Measurements from ENCODE around the gene SRBD1. TPM values are rescaled to one million over a fixed set of nuclear protein-coding genes. Genes with fewer than 3 reads are reported as not detected.
A peak's percentile ranks its signal among the peaks of the same experiment; 100 is the strongest.

SRBD1 gene
- total RNA-seq, 2 donors from 2014 or later: 19.0 to 22.3 TPM

- TF ChIP-seq CTCF (IDR thresholded peaks at IDR 0.05): no peak
- H3K27me3 ChIP-seq (replicated peaks; ENCODE audit: insufficient read depth): no peaks in the 10 kb centered on the region
- H3K9me3 ChIP-seq: no peaks in the 10 kb centered on the region
- H3K27ac ChIP-seq: no peak overlapping the region
- ATAC-seq (ENCODE audit: insufficient number of reproducible peaks, low FRiP score, low read depth): no peak
- H3K36me3 ChIP-seq: no peaks in the 10 kb centered on the region
- no peak overlapping the region for H3K4me3 ChIP-seq
- DNase-seq (ENCODE audit: low spot score): no peak
- peaks cover 4 to 33% of the 10 kb centered on the region in 2 donors for H3K4me1 ChIP-seq (ENCODE audit: control insufficient read depth in 1 of 2, low read depth in 2 of 2)
Measured at GRCh38 chr2:45382744-45383143, 228.3 kb downstream of the SRBD1 start.

DNA sequence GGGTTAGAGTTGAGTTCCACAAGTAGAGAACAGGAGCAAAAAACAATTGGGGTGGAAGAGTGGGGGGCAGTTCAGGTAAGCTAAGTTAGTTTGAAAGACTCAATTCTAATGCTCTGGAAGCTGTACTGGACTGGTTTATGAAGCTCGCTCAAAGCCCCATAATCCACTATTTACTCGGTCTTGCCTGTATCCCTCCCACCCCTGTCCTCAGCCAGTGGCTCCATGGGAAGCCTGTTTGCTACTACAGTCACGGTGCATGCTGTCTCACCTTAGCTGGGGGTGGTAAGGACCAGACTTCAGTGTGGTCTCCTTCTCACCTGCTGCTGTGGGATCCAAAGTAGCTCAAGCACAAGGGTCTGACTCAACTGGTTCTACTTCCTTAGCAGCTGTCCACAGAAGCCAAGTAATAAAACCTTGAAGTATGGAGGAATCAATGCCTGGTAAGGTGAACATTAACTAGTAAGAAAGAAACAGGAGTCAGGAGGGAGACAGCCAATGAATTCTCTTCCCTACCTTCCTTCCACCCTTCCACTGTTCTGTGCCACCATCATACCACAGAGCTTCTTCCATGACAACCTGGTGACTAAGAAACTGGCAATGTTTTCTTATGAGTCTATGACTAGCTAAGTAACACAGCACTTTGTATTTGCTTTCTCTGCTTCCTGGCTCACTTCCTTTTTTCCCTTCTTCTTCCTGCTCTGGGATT is 230.8 kb downstream of the SRBD1 start:
- ATAC-seq (ENCODE audit: insufficient number of reproducible peaks, low FRiP score, low read depth): no peak
- TF ChIP-seq CTCF (IDR thresholded peaks at IDR 0.05): no peak

GRCh38 chr2:45379399-45380087 is 231.5 kb downstream of the SRBD1 start:
- H3K27ac ChIP-seq: peak overlapping the region; percentile 27 to 39
- peak; percentile 50 for ATAC-seq (ENCODE audit: insufficient number of reproducible peaks, low FRiP score, low read depth)

More for the DNA sequence above, 230.8 kb downstream of the SRBD1 start:
- DNase-seq (ENCODE audit: low spot score): no peak
- no peak overlapping the region for H3K4me3 ChIP-seq
- no peaks in the 10 kb centered on the region for H3K36me3 ChIP-seq
- H3K9me3 ChIP-seq: no peaks in the 10 kb centered on the region
- H3K4me1 ChIP-seq (ENCODE audit: control insufficient read depth in 1 of 2, low read depth in 2 of 2): peaks cover 4 to 33% of the 10 kb centered on the region in 2 donors
- H3K27me3 ChIP-seq (replicated peaks; ENCODE audit: insufficient read depth): no peaks in the 10 kb centered on the region
- H3K27ac ChIP-seq: peak overlapping the region in 1 of 2 donors; percentile 27

GRCh38 chr2:45373534-45373933 is 237.5 kb downstream of the SRBD1 start:
- no peak for TF ChIP-seq CTCF (IDR thresholded peaks at IDR 0.05)
- Histone ChIP-seq H3K36me3 (no peaks in the 10 kb centered on the region), H3K4me3 (no peak overlapping the region), H3K4me1 (ENCODE audit: control insufficient read depth in 1 of 2, low read depth in 2 of 2) (peaks cover 0 to 7% of the 10 kb centered on the region in 2 donors), H3K27me3 (replicated peaks; ENCODE audit: insufficient read depth) (no peaks in the 10 kb centered on the region), H3K27ac (no peak overlapping the region), H3K9me3 (no peaks in the 10 kb centered on the region)
- ATAC-seq (ENCODE audit: insufficient number of reproducible peaks, low FRiP score, low read depth) (no peak), DNase-seq (ENCODE audit: low spot score) (no peak)

More at GRCh38 chr2:45379399-45380087, 231.5 kb downstream of the SRBD1 start:
- peaks cover 4 to 33% of the 10 kb centered on the region in 2 donors for H3K4me1 ChIP-seq (ENCODE audit: control insufficient read depth in 1 of 2, low read depth in 2 of 2)
- no peak overlapping the region for H3K4me3 ChIP-seq
- TF ChIP-seq CTCF (IDR thresholded peaks at IDR 0.05): no peak
- DNase-seq (ENCODE audit: low spot score): no peak
- H3K36me3 ChIP-seq: no peaks in the 10 kb centered on the region
- H3K9me3 ChIP-seq: no peaks in the 10 kb centered on the region
- no peaks in the 10 kb centered on the region for H3K27me3 ChIP-seq (replicated peaks; ENCODE audit: insufficient read depth)

GRCh38 chr2:45370369-45370768 is 240.7 kb downstream of the SRBD1 start:
- Histone ChIP-seq H3K27ac (no peak overlapping the region), H3K36me3 (no peaks in the 10 kb centered on the region), H3K4me1 (ENCODE audit: control insufficient read depth in 1 of 2, low read depth in 2 of 2) (peaks cover 0 to 6% of the 10 kb centered on the region in 2 donors), H3K9me3 (no peaks in the 10 kb centered on the region), H3K4me3 (no peak overlapping the region), H3K27me3 (replicated peaks; ENCODE audit: insufficient read depth) (no peaks in the 10 kb centered on the region)
- DNase-seq (ENCODE audit: low spot score): no peak
- no peak for TF ChIP-seq CTCF (IDR thresholded peaks at IDR 0.05)
- no peak for ATAC-seq (ENCODE audit: insufficient number of reproducible peaks, low FRiP score, low read depth)

All from thoracic aorta (tissue), 2 donors.